KMS-11 (cell line): ENCODE data around the gene NRXN3.

Experiments
- H2AFZ ChIP-seq: fragments of 200-600 bp; sonication (generic); 2 replicates; pipeline ENCODE4 v1.6.1; 2016; ENCODE audit warnings: antibody characterized with exemption, mixed run types, low read depth
- H3K27ac ChIP-seq: fragments of 200-600 bp; sonication (generic); 2 replicates; pipeline ENCODE4 v1.6.1; 2016; ENCODE audit warnings: mild to moderate bottlenecking, mixed run types
- H3K27me3 ChIP-seq: fragments of 200-600 bp; sonication (generic); 2 replicates; pipeline ENCODE4 v1.6.1; 2017; ENCODE audit warnings: mild to moderate bottlenecking, low read depth, mixed run types, moderate library complexity; ENCODE audit not compliant: insufficient read depth
- H3K36me3 ChIP-seq: fragments of 200-600 bp; sonication (generic); 2 replicates; pipeline ENCODE4 v1.6.1; 2017; ENCODE audit warnings: mild to moderate bottlenecking, mixed run types; ENCODE audit not compliant: insufficient read depth
- H3K4me1 ChIP-seq: fragments of 200-600 bp; sonication (generic); 2 replicates; pipeline ENCODE4 v1.6.1; 2016; ENCODE audit warnings: mild to moderate bottlenecking, low read depth, mixed run types; ENCODE audit not compliant: poor library complexity, severe bottlenecking
- H3K4me2 ChIP-seq: fragments of 200-600 bp; sonication (generic); 2 replicates; pipeline ENCODE4 v1.7.0; 2016; ENCODE audit warnings: mild to moderate bottlenecking, mixed run types
- H3K4me3 ChIP-seq: fragments of 200-600 bp; sonication (generic); IDR thresholded peaks from 2 replicates; pipeline ENCODE4 v1.6.1; 2017; ENCODE audit warnings: low read depth, low read length, mixed read lengths; ENCODE audit not compliant: insufficient read depth
- H3K79me2 ChIP-seq: fragments of 200-600 bp; sonication (generic); 2 replicates; pipeline ENCODE4 v1.6.1; 2016; ENCODE audit warnings: low read depth, mixed run types; ENCODE audit not compliant: insufficient read depth
- H3K9ac ChIP-seq: fragments of 200-600 bp; sonication (generic); 2 replicates; pipeline ENCODE4 v1.6.1; 2016; ENCODE audit warnings: mild to moderate bottlenecking, mixed run types
- H4K20me1 ChIP-seq: fragments of 200-600 bp; sonication (generic); 2 replicates; pipeline ENCODE4 v1.6.1; 2016; ENCODE audit warnings: mild to moderate bottlenecking, mixed run types; ENCODE audit not compliant: insufficient read depth
- CTCF ChIP-seq: fragments of 200-600 bp; sonication (generic); conservative IDR thresholded peaks from 2 replicates; pipeline ENCODE4 v1.6.1; 2017; ENCODE audit warnings: low read depth, mild to moderate bottlenecking, antibody characterized with exemption, low read length, moderate library complexity, mixed read lengths

NRXN3 gene

GRCh38 chr14:78302841-78303240 is 132.7 kb downstream of the NRXN3 start:
- Histone ChIP-seq H3K9ac (no peak overlapping the region), H2AFZ (no peak overlapping the region)
- TF ChIP-seq CTCF = no peak

GRCh38 chr14:78307671-78308070 is 137.5 kb downstream of the NRXN3 start:
- no peaks in the 10 kb centered on the region for H3K79me2 ChIP-seq
- H3K4me3 ChIP-seq = no peak overlapping the region
- H3K9ac ChIP-seq = no peak overlapping the region
- H3K4me1 ChIP-seq = no peaks in the 10 kb centered on the region
- no peaks in the 10 kb centered on the region for H4K20me1 ChIP-seq
- no peak overlapping the region for H3K4me2 ChIP-seq
- no peak overlapping the region for H3K27ac ChIP-seq
- H3K27me3 ChIP-seq = no peaks in the 10 kb centered on the region
- H3K36me3 ChIP-seq = no peaks in the 10 kb centered on the region
- TF ChIP-seq CTCF = no peak
- H2AFZ ChIP-seq = no peak overlapping the region

More at GRCh38 chr14:78302841-78303240, 132.7 kb downstream of the NRXN3 start:
- Histone ChIP-seq H4K20me1 (no peaks in the 10 kb centered on the region), H3K4me2 (no peak overlapping the region), H3K27ac (no peak overlapping the region), H3K36me3 (no peaks in the 10 kb centered on the region), H3K27me3 (no peaks in the 10 kb centered on the region), H3K4me1 (no peaks in the 10 kb centered on the region), H3K4me3 (no peak overlapping the region), H3K79me2 (no peaks in the 10 kb centered on the region)

DNA sequence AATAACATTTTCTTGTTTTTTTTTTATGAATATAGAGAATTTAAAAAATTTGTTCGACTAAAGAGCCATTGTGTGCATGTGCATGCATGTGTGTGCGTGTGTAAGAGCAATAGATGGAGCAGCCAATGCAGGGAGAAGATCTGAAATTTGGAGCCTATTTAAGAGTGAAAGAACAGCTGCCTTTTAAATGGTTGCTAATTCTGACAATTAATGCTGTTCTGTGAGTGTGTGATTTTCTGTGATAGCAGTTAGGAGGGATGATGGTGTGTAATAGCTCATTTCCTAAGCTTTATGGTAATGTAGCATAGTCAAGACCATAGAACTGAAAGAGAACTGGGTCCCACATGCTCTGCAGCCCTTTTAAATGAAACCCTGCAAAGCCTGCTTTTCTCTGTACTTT is 137.9 kb downstream of the NRXN3 start:
- H3K4me1 ChIP-seq = no peaks in the 10 kb centered on the region
- H2AFZ ChIP-seq = no peak overlapping the region
- H4K20me1 ChIP-seq = no peaks in the 10 kb centered on the region
- no peaks in the 10 kb centered on the region for H3K36me3 ChIP-seq
- H3K4me3 ChIP-seq = no peak overlapping the region
- no peak for TF ChIP-seq CTCF
- no peak overlapping the region for H3K27ac ChIP-seq
- H3K4me2 ChIP-seq = no peak overlapping the region
- no peaks in the 10 kb centered on the region for H3K79me2 ChIP-seq
- H3K9ac ChIP-seq = no peak overlapping the region
- no peaks in the 10 kb centered on the region for H3K27me3 ChIP-seq

- Histone ChIP-seq H2AFZ (no peak overlapping the region), H3K36me3 (no peaks in the 10 kb centered on the region), H3K9ac (no peak overlapping the region), H3K79me2 (no peaks in the 10 kb centered on the region), H3K4me3 (no peak overlapping the region), H3K27ac (no peak overlapping the region), H3K4me1 (no peaks in the 10 kb centered on the region), H3K27me3 (no peaks in the 10 kb centered on the region), H3K4me2 (no peak overlapping the region), H4K20me1 (no peaks in the 10 kb centered on the region)
- no peak for TF ChIP-seq CTCF
Observed at GRCh38 chr14:78310272-78310671, 140.1 kb downstream of the NRXN3 start.
